Loucy (cell line): ENCODE data around the gene FMNL2.

ENCODE experiments used
- H2AFZ ChIP-seq: fragments of 200-600 bp; sonication (generic); 2 replicates; pipeline ENCODE4 v1.6.0; 2016; ENCODE audit warnings: antibody characterized with exemption, mild to moderate bottlenecking, low read length, moderate library complexity
- H3F3A ChIP-seq: fragments of 200-600 bp; 2 replicates; pipeline ENCODE4 v1.6.0; 2016; ENCODE audit warnings: antibody characterized with exemption, low read depth, mild to moderate bottlenecking
- H3K27me3 ChIP-seq: fragments of 200-600 bp; sonication (generic); 2 replicates; pipeline ENCODE4 v1.6.1; 2014; ENCODE audit warnings: low read length, mild to moderate bottlenecking; ENCODE audit not compliant: insufficient read depth, poor library complexity, severe bottlenecking
- H3K36me3 ChIP-seq: fragments of 200-600 bp; sonication (generic); 2 replicates; pipeline ENCODE4 v1.6.1; 2016; ENCODE audit warnings: low read length; ENCODE audit not compliant: insufficient read depth
- H3K4me1 ChIP-seq: fragments of 200-600 bp; sonication (generic); 2 replicates; pipeline ENCODE4 v1.5.1; 2014; ENCODE audit warnings: low read length, mild to moderate bottlenecking; ENCODE audit not compliant: insufficient read depth, poor library complexity, severe bottlenecking
- H3K4me2 ChIP-seq: fragments of 200-600 bp; sonication (generic); 2 replicates; pipeline ENCODE4 v1.6.0; 2014; ENCODE audit warnings: antibody characterized with exemption, low read length, low read depth, mild to moderate bottlenecking; ENCODE audit not compliant: poor library complexity, severe bottlenecking
- H3K4me3 ChIP-seq: fragments of 200-600 bp; sonication (generic); 2 replicates; pipeline ENCODE4 v1.5.1; 2014; ENCODE audit warnings: low read length, mild to moderate bottlenecking, mixed read lengths; ENCODE audit not compliant: poor library complexity, severe bottlenecking
- H3K79me2 ChIP-seq: fragments of 200-600 bp; sonication (generic); 2 replicates; pipeline ENCODE4 v1.6.1; 2014; ENCODE audit warnings: low read length; ENCODE audit not compliant: insufficient read depth
- H3K9ac ChIP-seq: fragments of 200-600 bp; sonication (generic); 2 replicates; pipeline ENCODE4 v1.6.0; 2014; ENCODE audit warnings: mild to moderate bottlenecking, low read depth, low read length, moderate library complexity; ENCODE audit not compliant: poor library complexity, severe bottlenecking
- H3K9me2 ChIP-seq: fragments of 200-600 bp; sonication (generic); replicated peaks from 2 replicates; pipeline ENCODE4 v1.6.1; 2016; ENCODE audit warnings: low read depth, low read length, mixed read lengths
- H3K9me3 ChIP-seq: fragments of 200-600 bp; sonication (generic); 2 replicates; pipeline ENCODE4 v1.6.1; 2014; ENCODE audit warnings: mild to moderate bottlenecking, antibody characterized with exemption, low read length, low read depth; ENCODE audit not compliant: insufficient read depth
- H4K20me1 ChIP-seq: fragments of 200-600 bp; sonication (generic); 2 replicates; pipeline ENCODE4 v1.6.0; 2014; ENCODE audit warnings: antibody characterized with exemption, low read length, mild to moderate bottlenecking; ENCODE audit not compliant: insufficient read depth, poor library complexity, severe bottlenecking
- EZH2phosphoT487 ChIP-seq: fragments of 200-600 bp; IDR thresholded peaks from 2 replicates; pipeline ENCODE4 v1.6.1; 2018; ENCODE audit warnings: antibody characterized with exemption, mild to moderate bottlenecking, moderate library complexity, borderline replicate concordance
- TF ChIP-seq, protein P1 (sequence below): fragments of 200-600 bp; sonication (generic); conservative IDR thresholded peaks from 2 replicates; pipeline ENCODE4 v1.5.1; 2014; ENCODE audit warnings: mild to moderate bottlenecking, antibody characterized with exemption, low read length

FMNL2 gene

GRCh38 chr2:152304836-152305235, 30.1 kb upstream of the FMNL2 start:
- H3K9ac ChIP-seq = no peak overlapping the region
- no peaks in the 10 kb centered on the region for H3K4me1 ChIP-seq
- no peak overlapping the region for H3K4me2 ChIP-seq
- no peaks in the 10 kb centered on the region for H3K9me2 ChIP-seq
- H3K36me3 ChIP-seq = no peaks in the 10 kb centered on the region
- H3K4me3 ChIP-seq = no peak overlapping the region
- H3K27me3 ChIP-seq = no peaks in the 10 kb centered on the region
- H3K79me2 ChIP-seq = no peaks in the 10 kb centered on the region
- TF ChIP-seq, protein P1, sequence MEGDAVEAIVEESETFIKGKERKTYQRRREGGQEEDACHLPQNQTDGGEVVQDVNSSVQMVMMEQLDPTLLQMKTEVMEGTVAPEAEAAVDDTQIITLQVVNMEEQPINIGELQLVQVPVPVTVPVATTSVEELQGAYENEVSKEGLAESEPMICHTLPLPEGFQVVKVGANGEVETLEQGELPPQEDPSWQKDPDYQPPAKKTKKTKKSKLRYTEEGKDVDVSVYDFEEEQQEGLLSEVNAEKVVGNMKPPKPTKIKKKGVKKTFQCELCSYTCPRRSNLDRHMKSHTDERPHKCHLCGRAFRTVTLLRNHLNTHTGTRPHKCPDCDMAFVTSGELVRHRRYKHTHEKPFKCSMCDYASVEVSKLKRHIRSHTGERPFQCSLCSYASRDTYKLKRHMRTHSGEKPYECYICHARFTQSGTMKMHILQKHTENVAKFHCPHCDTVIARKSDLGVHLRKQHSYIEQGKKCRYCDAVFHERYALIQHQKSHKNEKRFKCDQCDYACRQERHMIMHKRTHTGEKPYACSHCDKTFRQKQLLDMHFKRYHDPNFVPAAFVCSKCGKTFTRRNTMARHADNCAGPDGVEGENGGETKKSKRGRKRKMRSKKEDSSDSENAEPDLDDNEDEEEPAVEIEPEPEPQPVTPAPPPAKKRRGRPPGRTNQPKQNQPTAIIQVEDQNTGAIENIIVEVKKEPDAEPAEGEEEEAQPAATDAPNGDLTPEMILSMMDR = no peak
- no peak for TF ChIP-seq EZH2phosphoT487
- H4K20me1 ChIP-seq = no peaks in the 10 kb centered on the region
- H3K9me3 ChIP-seq = no peaks in the 10 kb centered on the region
- no peak overlapping the region for H2AFZ ChIP-seq
- no peaks in the 10 kb centered on the region for H3F3A ChIP-seq

DNA sequence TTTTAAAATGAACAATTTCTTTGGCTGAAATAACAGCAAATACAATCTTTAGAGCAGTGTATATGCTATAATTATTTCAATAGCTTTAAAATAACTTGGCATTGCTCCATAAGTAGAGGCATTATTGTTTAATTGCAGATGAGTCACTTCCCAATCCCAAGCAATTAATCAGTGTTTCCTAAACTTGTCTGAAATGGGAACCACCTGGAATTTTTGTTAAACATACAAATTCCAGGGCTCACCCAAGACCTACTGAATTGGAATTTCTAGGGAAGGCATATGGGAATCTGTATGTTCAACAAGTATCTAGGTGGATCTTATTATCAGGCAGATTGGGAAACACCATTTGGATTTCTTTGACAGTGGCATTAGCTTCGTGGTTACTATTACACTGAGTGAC, 27.1 kb upstream of the FMNL2 start:
- H3K79me2 ChIP-seq = no peaks in the 10 kb centered on the region
- no peaks in the 10 kb centered on the region for H3K36me3 ChIP-seq
- no peaks in the 10 kb centered on the region for H3F3A ChIP-seq
- no peaks in the 10 kb centered on the region for H3K27me3 ChIP-seq
- no peaks in the 10 kb centered on the region for H3K4me1 ChIP-seq
- no peak overlapping the region for H3K9ac ChIP-seq
- H3K4me3 ChIP-seq = no peak overlapping the region
- H2AFZ ChIP-seq = no peak overlapping the region
- TF ChIP-seq, protein P1 = no peak
- TF ChIP-seq EZH2phosphoT487 = no peak
- no peak overlapping the region for H3K4me2 ChIP-seq
- H3K9me2 ChIP-seq = no peaks in the 10 kb centered on the region
- no peaks in the 10 kb centered on the region for H3K9me3 ChIP-seq
- no peaks in the 10 kb centered on the region for H4K20me1 ChIP-seq

GRCh38 chr2:152309352-152310214, 25.4 kb upstream of the FMNL2 start:
- H4K20me1 ChIP-seq = no peaks in the 10 kb centered on the region
- H3K36me3 ChIP-seq = no peaks in the 10 kb centered on the region
- no peak overlapping the region for H3K4me3 ChIP-seq
- H2AFZ ChIP-seq = no peak overlapping the region
- H3F3A ChIP-seq = no peaks in the 10 kb centered on the region
- H3K4me1 ChIP-seq = no peaks in the 10 kb centered on the region
- no peak overlapping the region for H3K9ac ChIP-seq
- H3K79me2 ChIP-seq = no peaks in the 10 kb centered on the region
- no peak for TF ChIP-seq EZH2phosphoT487
- TF ChIP-seq, protein P1 = no peak
- no peaks in the 10 kb centered on the region for H3K9me3 ChIP-seq
- H3K9me2 ChIP-seq = no peaks in the 10 kb centered on the region
- no peak overlapping the region for H3K4me2 ChIP-seq
- no peaks in the 10 kb centered on the region for H3K27me3 ChIP-seq
